Ramos (cell line): Measurements from ENCODE around the gene GTF2H1.

Experiments
- in situ Hi-C: fragments of 300-500 bp; cut with MboI; formaldehyde crosslinking; loops from one replicate; pipeline ENCODE4 v1.14.3; 2022; ENCODE audit warnings: low sequenced_read_pairs; ENCODE audit not compliant: unreplicated experiment

The GTF2H1 gene

GRCh38 chr11:18408558-18409291 lies 86.4 kb downstream of the GTF2H1 start:
- in situ Hi-C loops = no loop called here

DNA sequence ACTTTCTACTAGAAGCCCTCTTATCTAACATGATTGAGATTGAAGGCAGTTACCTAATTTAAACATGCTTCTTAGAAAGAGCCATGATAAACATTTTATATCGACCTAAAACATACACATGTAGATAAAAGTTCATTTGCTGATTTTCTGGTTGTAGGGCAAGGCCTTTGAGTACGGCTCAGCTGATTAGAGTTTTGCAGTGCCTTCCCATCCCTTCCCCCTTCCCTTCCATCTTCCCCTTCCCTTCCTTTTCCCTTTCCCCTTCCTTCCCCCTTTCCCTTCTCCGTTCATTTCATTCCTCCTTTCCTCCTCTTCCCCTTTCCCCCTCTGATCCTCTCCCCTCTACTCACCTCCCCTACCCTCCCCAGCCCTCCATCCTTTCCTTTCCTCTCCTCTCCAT lies 94.1 kb downstream of the GTF2H1 start:
- in situ Hi-C loops = no loop called here
